Transverse colon (tissue), 4 donors: ENCODE measurements around the gene ORC4.

Experiments used
- EP300 ChIP-seq: sonication (generic); formaldehyde crosslinking; IDR thresholded peaks from one replicate; pipeline ENCODE4 v1.6.1; 2017; ENCODE audit warnings: antibody characterized with exemption, low read depth
- POLR2A ChIP-seq: fragments of 450-650 bp; IDR thresholded peaks from one replicate; pipeline ENCODE4 v1.6.1; 2016; ENCODE audit warnings: antibody characterized with exemption, mild to moderate bottlenecking, moderate library complexity
- POLR2AphosphoS5 ChIP-seq, 3 donors: sonication (generic); formaldehyde crosslinking; IDR thresholded peaks; one replicate each; pipeline ENCODE4 v1.6.1; 2016; ENCODE audit warnings: antibody characterized with exemption in 3 of 3
- TF ChIP-seq, protein P1 (sequence below), 5 experiments: fragments of 200-600 bp in 3 of 5; fragments of 450-650 bp in 2 of 5; sonication (generic) in 3 of 5; IDR thresholded peaks; 1 replicate in 2 of 5; 2 replicates in 3 of 5; pipeline ENCODE4 v1.5.1; 2016 to 2017; ENCODE audit warnings: antibody characterized with exemption in 5 of 5, inconsistent platforms in 3 of 5, mild to moderate bottlenecking in 2 of 5, moderate library complexity in 1 of 5

DNA sequence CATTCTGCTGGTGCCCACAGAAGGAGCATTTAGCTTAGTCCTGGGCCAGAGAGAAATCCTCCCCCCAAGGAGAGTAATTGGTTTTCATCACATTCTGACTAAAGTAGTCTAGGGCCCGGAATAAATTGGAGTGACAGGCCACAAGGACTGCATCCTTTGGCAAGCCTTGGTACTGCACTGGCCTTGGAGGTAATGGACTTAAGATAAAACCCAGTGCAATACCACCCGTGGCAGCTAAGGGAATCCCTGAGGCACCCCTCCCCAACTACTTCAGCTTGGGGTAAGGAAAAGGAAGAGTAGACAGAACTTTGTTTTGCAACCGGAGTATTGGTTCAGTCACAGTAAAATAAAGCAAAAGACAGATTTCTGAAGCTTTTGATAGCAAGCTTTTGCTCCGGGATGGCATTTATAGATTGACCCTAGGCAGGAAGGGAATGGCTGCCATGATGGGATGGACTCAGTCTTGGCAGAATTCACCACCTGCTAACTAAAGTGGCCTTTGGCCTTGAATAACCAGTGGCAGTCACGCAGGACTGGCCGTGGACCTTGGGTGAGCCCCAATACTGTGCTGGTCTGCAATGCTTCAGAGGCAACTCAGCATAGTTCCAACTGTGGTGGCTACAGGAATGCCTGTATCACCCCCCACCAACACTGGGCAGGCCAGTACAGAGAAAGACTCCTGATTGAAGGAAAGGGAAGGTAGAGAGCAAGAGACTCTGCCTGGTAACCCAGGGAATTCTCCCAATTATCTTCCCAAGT, 14.1 kb downstream of the ORC4 start:
- TF ChIP-seq, protein P1, sequence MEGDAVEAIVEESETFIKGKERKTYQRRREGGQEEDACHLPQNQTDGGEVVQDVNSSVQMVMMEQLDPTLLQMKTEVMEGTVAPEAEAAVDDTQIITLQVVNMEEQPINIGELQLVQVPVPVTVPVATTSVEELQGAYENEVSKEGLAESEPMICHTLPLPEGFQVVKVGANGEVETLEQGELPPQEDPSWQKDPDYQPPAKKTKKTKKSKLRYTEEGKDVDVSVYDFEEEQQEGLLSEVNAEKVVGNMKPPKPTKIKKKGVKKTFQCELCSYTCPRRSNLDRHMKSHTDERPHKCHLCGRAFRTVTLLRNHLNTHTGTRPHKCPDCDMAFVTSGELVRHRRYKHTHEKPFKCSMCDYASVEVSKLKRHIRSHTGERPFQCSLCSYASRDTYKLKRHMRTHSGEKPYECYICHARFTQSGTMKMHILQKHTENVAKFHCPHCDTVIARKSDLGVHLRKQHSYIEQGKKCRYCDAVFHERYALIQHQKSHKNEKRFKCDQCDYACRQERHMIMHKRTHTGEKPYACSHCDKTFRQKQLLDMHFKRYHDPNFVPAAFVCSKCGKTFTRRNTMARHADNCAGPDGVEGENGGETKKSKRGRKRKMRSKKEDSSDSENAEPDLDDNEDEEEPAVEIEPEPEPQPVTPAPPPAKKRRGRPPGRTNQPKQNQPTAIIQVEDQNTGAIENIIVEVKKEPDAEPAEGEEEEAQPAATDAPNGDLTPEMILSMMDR (IDR thresholded peaks at IDR 0.05), result no peak
- no peak for TF ChIP-seq POLR2A
- TF ChIP-seq POLR2AphosphoS5 (IDR thresholded peaks at IDR 0.05), result no peak
- no peak for TF ChIP-seq EP300
